RCC 7860 (cell line): ENCODE measurements around the gene KRT15.
A peak's percentile ranks its signal among the peaks of the same experiment; 100 is the strongest.

Experiments used
- DNase-seq: peaks from one replicate; pipeline ENCODE4 v3.0.0-alpha.2; 2015; ENCODE audit warnings: low spot score
- FAIRE-seq: peaks from 2 replicates; lab custom pipeline; 2012; peaks lifted over from hg19 to GRCh38; lab: Jason Lieb, UNC

KRT15 gene

DNA sequence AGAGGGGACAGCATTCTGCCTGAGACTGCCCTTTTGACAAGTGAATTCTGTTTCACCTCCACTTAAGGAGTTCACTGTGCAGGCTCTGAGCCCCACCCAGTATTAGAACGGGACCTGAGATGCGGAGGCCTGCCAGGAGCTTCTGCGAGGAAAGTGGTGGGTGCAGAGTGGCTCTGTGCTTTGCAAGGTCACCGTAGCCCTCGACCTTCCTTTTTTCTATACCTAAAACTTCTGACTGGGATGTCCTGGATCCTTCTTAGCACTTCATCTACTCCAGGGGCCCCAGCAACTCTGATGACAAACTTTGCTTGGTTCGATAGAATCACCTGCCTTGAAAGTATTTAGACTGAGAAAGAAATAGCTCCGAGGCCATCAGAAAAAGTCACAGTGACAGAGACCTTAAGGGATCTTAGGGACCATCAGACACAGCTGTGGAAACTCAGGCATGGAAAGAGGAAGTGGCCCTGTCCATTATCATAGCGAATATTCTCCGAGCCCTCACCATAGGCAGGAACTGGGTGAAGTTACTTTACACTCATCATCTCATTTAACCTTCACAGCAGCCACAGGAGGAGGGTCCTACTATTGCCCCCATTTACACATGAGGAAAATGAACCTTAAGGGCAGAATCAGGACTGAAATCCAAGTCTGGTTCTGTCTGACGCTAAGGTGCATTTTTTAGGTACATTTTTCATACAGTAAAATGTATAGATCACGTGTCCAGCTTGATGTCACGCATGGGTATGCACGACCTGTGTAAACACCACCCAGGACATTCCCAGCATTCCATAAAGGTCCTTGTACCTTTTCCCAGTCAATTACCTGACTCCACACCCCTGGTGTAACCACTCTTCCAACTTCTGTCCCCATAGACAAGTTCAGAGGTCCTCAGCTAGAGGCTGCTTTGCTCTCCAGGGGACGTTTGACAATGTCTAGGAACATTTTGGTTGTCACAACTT, 12.6 kb downstream of the KRT15 start:
- no peak for FAIRE-seq
- no peak for DNase-seq

GRCh38 chr17:41505007-41505808, 13.5 kb downstream of the KRT15 start, which contains the start of gene KRT13:
TSS of gene KRT13 (minus strand) at chr17:41505612. CDS start at chr17:41505550, 62 bp downstream.
- no peak for DNase-seq
- no peak for FAIRE-seq

DNA sequence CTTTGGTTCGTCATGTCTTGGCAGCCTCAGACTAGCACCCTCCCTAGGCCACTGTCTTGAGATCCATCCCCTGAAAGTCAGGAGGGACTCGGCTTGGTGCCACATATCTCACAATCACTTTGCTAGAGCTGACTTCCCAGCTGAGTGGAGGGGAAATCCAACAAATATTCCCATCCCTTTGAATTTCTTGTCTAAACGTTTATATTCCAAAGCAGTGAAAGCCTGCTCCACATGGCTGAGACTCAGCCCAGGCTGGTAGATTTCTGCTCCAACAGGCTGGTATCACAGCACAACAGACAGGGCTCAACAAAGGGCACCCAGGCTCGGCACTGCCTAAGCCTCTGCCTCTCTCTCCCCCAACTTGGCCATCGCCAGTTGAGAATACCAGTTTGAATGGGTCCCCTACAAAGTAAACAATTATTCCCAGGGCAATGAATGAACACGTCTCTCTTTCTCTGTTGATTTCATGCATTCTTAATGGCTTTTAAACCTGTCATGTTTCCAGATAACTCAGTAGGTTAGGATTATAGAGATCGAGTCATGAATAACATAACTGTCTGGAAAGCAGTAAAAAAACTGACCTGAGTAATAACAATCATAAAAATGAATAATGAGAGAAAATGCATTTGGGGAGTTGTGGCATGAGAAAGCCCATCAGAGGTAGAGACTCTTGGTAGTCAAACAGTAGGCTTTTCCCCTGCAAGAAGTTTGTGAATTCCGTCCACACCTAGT, 14.3 kb downstream of the KRT15 start:
- no peak for DNase-seq
- FAIRE-seq, result no peak

- no peak for FAIRE-seq
- DNase-seq, result no peak
Measured at GRCh38 chr17:41503202-41503601, 15.5 kb downstream of the KRT15 start.

- DNase-seq (peak; percentile 92), FAIRE-seq (peak; percentile 63)
Measured at GRCh38 chr17:41500131-41500911, 18.4 kb downstream of the KRT15 start.

DNA sequence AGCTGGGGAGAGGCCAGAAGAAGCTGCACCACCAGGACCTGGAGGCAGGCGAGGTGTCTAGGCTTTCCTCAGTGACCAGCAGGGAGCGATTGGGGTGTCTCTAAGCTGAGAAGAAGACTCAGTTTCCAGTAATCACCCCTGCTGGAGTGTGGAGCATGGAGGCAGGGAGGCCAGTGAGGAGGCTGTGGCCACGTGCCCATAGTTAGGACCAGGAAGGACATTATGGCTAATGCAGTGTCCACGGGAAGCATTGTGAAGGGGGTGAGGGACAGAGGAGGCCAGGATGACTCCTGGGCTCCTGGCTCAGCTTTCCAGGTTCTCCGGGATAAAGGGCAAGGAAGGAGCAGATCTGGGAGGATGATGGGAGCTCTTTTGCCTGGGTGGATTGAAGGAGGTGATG, 19.0 kb downstream of the KRT15 start:
- no peak for FAIRE-seq
- DNase-seq, result no peak

- FAIRE-seq, result no peak
- no peak for DNase-seq
Measured at GRCh38 chr17:41498276-41498675, 20.4 kb downstream of the KRT15 start.

DNA sequence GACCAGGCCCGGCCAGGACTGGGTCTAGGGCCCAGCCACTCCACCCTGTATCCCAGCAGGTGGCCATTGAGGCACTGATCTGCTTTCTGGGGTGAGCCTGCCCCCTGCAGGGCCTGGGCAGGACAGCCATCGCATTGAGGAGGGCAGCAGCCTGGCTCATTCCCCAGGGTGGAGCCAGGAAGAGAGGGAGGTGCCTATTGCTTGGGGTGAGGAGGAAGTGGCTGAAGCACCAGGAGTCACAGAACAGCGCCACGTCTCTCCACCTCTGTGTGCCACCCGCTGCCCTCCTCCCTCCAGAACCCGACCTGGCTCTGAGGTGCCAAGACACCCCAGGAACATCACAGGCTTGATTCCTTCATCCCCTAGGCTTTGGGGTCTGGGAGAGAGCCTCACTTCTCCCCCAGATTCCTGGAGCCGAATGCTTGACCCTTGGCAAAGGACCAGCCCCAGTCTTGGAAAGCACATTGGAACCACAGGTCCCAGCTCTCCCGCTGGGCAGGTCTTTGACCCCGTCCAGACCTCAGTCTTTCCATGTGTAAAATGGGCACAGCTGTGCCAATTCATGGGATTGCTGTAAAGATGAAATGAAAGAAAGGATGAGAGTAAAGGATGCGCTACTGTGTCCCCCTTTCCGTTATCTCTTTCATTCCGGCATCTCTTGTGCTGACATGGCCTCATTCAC, 21.7 kb downstream of the KRT15 start:
- FAIRE-seq (peak; percentile 2), DNase-seq (peak; percentile 89)

DNA sequence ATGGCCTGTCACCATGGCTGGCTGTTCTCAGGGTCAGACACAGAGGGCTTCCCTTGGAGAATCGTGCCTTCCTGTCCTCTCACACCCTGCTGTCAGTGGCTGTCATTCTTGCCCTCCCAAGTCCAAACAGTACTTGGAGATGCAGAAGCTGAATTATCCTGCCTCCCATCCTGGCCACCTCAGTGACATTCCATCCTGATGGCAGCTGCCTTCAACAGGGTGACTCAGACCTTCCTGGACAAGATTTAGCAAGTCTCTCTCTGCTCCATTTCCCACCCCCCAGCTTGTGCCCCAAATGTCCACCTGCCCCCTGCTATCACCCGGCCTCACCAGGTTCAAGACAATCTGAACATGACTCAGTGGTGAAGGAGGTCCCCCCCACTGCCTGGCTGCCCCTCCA, 24.2 kb downstream of the KRT15 start:
- FAIRE-seq, result no peak
- peak; percentile 67 for DNase-seq

- no peak for FAIRE-seq
- DNase-seq, result peak; percentile 7
Measured at GRCh38 chr17:41492771-41493170, 25.9 kb downstream of the KRT15 start.

- no peak for FAIRE-seq
- DNase-seq, result no peak
Measured at GRCh38 chr17:41492351-41492750, 26.3 kb downstream of the KRT15 start.

GRCh38 chr17:41491476-41491875, 27.2 kb downstream of the KRT15 start:
- no peak for DNase-seq
- no peak for FAIRE-seq

DNA sequence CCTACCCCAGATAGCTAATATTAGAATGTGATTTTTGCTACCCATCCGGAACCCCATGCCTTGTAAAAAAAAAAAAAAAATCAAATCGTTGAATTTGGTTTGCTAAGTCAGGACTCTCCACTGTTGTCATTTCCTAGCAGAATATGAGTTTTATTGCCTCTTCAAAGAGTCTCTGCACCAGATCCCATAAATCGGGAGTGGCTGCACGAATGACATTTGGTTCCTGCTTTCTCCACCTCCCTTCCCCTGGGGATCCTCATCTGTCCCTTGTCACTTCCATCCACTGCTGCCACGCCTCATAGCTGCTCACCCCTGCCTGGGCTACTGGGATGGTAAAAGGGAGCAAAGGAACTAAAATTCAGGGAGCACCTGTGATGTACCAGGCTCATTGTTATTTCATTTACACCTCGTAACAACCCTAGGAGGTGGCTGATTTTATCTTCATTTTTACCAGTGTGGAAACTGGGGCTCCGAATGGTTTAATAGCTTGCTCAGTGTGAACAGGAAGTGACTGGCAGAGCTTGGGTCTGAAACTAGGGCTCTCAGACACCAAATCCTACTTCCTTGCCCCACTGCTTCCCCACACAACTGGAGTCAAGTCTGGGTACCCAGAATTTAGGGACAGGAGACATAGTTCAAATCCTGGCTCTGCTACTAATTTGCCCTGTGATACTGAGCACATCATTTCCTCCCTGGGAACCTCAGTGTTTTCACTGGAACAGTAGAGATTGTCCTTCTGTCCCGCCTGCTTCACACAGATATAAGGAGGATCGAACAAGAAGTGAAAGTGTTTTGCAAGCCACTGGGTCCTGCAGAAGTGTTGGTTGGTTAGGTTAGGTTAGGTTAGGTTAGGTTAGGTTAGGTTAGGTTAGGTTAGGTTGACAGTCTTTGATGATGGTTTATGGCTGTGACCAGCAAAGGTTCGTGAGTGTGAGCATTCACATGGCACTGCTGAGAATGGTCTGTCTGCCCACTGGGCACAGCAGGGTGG, 28.4 kb downstream of the KRT15 start:
- DNase-seq, result no peak
- FAIRE-seq, result no peak

GRCh38 chr17:41489531-41489930, 29.2 kb downstream of the KRT15 start, which contains the start of gene KRT36:
TSS of gene KRT36 (minus strand) at chr17:41489910. CDS start at chr17:41489864, 46 bp downstream.
- FAIRE-seq (no peak), DNase-seq (no peak)

DNA sequence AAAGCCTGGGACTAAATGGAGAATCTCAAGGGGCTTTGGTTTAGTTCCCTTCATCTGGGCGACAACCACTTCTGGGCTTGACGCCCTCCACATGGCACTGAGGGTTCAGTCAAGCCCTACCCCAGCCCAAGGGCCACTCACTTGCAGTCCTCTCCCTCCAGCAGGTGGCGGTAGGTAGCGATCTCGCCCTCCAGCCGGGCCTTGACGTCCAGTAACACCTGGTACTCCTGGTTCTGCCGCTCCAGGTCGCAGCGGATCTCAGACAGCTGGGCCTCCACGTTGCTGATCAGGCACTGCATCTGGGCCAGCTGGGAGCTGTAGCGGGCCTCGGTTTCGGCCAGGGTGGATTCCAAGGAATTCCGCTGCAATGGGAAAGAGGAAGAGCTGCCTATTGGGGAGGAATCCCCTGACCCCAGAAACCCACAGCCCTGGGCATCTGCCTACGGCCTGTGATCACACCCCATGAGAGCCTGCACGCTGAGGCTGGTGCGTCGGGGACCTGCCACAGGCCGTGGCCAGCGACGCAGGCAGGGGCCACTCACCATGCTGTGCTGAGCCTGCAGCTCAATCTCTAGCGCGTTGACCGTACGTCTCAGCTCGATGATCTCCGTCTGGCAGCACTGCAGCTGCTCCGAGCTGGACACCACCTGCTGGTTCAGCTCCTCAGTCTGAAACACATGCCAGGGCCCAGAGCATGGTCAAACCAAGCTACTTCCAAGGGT, 31.7 kb downstream of the KRT15 start:
- FAIRE-seq (no peak), DNase-seq (no peak)

DNA sequence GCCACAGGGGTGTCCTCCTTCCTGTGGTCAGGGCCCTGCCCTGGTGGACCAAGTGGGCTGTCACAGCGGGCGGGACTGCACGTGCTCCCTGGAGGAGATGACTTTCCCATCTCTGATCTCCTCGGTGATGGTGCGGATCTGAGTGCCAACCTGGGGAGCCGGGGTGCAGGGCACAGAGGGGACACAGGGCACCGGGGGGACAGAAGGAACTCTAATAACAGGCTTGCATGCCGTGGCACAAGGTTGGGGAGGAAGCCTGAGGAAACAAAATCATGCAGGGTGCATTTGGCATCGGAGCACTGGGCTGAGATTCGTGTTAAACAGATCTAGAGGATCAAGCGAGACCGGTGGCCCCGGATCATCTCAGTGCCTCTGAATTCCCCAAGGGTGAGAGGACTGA, 32.4 kb downstream of the KRT15 start:
- no peak for FAIRE-seq
- DNase-seq, result no peak
